GM15510 (cell line): ENCODE measurements around the gene AKAP13.

Source experiments
- POLR2A ChIP-seq: IDR thresholded peaks from 3 replicates; pipeline ENCODE4 v1.6.1; 2011; ENCODE audit warnings: borderline replicate concordance; ENCODE audit not compliant: insufficient read length; ENCODE audit errors: extremely low read depth

Gene AKAP13

DNA sequence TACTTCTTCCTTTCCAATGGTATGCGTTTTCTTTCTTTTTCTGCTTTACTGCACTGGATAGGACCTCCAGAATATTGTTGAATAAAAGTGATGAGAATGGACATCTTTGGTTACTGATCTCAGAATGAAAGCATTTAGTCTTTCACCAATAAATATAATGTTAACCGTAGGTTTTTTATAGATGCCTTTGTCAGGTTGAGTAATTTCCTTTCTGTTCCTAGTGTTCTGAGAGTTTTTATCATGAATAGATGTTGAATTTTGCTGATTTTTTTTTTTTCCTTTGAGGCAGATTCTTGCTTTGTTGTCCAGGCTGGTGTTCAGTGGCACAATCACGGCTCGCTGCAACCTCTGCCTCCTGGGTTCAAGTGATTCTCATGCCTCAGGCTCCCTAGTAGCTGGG lies 255.9 kb downstream of the AKAP13 start:
- TF ChIP-seq POLR2A, result no peak

DNA sequence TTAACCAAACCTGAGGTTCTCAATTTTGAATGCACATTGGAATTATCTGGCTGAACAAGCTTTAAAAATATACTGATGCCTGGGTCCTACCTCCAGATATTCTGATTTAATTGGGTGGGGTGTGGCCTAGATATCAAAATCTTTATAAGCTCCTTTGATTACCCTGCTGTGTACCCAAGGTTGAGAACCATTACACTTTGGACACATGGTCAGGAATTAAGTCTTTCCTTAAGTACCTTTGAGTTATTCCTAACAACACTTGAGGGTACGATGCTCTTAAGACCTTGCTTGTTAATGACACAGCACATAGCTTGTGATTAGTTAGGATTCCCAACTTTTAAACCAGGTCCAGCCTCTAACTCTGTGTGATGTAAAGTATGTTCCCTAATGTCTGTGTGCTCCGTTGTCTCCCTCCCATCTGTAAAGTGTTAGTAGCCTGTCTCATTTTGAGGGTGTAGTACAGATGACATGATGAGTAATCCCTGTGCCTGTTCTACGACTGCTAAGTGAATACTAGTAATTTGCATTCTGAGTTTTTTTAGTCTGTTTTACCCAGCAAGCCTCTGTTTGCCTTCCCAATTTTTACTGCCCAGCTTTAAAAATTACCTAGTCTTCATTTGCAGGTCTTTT lies 259.5 kb downstream of the AKAP13 start:
- no peak for TF ChIP-seq POLR2A

DNA sequence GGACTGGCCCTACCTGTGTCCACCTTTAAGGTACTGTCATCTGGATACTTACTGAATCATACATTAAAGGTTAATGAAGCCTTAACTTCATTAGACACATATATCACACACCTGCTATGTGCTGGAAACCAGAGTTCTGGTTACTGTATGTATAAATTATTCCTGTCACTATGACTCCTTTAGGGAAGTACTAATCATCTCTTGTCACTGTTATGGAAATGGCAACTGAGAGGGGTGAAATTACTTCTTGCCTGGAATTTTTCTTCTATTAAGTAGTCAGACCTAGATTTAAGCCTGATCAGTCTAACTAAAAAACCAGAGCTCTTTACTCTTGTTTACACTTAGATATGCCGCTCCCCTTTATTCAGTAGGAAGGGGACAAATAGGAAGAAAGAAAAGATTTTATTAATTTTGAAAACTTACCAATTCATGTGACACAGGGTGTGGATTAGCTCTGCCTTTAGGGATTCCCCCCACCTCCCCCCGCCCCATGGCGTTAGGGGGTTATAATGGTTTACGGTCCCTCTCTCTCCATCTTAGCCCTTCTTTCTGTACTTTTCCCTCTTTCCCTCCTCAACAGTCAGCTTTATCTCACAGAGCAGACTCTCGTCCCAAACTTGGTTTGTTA lies 261.8 kb downstream of the AKAP13 start:
- TF ChIP-seq POLR2A, result no peak

DNA sequence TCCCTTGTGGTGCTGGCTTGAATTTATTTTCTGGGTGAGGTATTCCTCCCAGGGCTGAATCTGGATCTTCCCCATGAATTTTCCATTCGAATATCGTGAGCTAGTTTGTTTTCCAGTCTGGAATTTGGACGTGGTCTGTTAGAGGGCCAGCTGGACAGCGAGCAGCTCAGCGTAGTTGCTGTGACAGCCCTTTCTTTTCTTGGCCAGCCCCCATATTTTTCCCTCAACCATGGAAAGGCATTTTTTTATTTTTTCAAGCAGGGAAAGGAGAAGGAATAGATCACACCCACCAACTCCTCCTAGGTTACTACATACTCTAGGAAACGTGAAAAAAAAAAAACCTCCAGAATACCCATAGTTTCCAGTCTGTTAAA lies 262.3 kb downstream of the AKAP13 start:
- TF ChIP-seq POLR2A, result no peak

DNA sequence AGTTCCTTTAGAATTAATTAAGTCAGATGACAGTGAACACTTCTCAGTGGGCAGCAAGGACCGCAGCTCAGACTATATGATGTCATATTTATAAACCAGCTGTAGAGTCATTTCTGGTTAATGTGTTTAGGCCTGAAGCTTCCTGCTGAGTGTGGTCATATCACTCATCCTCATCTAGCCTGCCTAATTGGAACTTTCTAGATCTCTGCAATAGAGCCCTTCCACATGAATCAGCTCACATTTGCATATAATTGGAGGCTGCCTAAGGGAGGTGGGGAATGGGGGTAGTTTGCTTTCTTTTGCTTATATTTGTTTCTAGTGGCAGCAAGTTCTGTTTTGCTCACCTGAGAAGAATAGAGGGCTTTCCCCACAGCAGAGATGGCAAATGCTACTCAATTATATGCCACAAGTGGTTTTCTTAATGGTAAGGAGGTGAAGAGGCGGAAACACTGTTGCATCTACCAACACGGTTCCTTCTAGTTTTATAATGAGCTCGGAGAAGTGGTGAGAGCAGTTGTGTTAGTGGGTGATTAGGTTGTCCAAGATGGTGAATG lies 266.2 kb downstream of the AKAP13 start:
- no peak for TF ChIP-seq POLR2A

GRCh38 chr15:85649372-85649771 lies 269.0 kb downstream of the AKAP13 start:
- TF ChIP-seq POLR2A, result no peak

GRCh38 chr15:85651548-85651947 lies 271.1 kb downstream of the AKAP13 start:
- TF ChIP-seq POLR2A, result no peak

DNA sequence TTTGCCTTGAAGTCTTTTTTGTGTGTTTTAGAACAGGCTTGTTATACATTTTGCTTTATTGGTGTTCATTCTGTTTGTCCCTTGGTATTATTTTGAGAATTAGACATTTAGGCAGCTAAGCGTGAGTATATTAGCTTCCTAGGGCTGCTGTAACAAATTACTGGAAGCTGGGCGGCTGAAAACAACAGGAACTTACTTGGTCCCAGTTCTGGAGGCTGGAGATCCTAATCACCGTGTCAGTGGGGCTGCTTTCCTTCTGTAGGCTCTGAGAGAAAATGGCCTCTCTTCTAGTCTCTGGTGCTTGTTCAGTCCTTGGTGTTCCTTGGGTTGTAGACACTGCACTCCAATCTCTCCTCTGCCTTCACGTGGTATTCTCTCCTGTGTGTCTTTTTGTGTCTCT lies 272.1 kb downstream of the AKAP13 start:
- no peak for TF ChIP-seq POLR2A

DNA sequence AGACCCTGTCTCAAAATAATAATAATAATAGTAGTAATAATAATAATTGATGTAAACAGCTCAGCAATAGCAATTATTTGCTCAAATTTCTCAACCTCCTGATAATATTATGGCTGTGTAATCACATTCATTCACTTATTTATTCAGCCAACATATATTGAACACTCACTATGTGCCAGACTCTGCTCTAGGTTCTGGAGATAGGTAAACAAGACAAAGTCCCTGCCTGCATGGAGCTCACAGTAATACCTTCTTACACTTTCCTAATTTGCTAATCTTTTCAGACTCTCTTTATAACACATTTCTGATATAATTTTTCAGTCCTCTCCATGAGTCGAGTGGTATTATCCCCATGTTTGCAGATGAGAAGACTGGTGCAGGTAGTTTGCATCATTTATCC lies 276.7 kb downstream of the AKAP13 start:
- no peak for TF ChIP-seq POLR2A

GRCh38 chr15:85658816-85659215 lies 278.4 kb downstream of the AKAP13 start:
- TF ChIP-seq POLR2A, result no peak

GRCh38 chr15:85661859-85662258 lies 281.5 kb downstream of the AKAP13 start:
- TF ChIP-seq POLR2A, result no peak

DNA sequence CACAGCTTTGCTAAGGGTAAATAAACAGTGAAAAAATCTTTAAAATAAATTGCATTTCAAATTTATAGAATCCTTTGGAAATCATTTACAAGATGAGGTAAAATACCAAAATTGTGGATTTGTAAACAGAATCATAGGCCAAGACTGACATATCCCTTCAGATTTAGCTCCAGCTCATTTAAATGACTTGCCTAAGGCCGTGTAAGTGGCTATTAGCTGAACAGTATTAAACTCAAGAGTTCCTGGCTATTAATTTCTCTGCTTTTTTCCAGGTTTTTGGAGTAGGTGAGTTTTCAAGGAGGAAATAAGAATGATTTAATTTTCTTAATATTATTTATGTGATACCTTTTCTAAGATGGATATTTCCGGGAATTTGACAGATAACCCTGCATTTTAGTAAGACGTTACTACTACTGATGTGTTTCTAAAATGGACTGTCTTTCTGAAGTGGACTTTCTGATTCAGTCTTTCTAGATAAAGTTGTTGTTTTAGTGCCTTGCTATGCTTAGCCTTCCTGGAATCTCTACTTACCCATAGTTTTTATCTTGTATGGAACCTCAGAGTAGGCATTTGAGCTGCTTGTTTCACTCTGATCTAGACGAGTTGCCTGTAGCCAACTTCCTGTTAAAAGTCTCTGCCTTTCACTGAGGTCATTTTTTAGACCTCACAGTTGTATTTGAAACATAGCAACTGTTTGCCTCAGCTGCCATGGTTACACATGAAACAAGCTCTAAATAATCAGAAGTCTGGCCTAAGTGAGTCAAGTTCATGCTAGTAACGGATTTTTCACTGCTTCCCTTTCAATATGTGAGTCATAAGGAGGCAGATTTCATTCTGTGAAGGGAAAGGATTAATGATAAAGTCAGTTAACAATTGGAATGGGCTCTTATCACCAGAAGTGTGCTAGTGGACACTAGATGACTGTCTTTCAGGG lies 287.4 kb downstream of the AKAP13 start:
- no peak for TF ChIP-seq POLR2A

- TF ChIP-seq POLR2A, result no peak
Measured at GRCh38 chr15:85671156-85671555, 290.8 kb downstream of the AKAP13 start.

- TF ChIP-seq POLR2A, result no peak
Measured at GRCh38 chr15:85672332-85673084, 292.1 kb downstream of the AKAP13 start.
